Measurements from ENCODE around the gene PHLDB3.

- TF ChIP-seq POLR2A (IDR thresholded peaks at IDR 0.05) (no peak), CTCF (IDR thresholded peaks at IDR 0.05) (no peak)
Measured at GRCh38 chr19:43467730-43468129, 36.8 kb downstream of the PHLDB3 start.

Measured in esophagus squamous epithelium (tissue), 4 donors.